Activated naive CD4-positive, alpha-beta T cell treated with anti-CD3 and anti-CD28 coated beads, Interleukin-2, amount 50 U/mL, for 16 hours (primary cell): Measurements from ENCODE around the gene PTCD2.

Source experiments
- DNase-seq: peaks from one replicate; pipeline ENCODE4 v3.0.0-alpha.2; 2020

The PTCD2 gene, protein sequence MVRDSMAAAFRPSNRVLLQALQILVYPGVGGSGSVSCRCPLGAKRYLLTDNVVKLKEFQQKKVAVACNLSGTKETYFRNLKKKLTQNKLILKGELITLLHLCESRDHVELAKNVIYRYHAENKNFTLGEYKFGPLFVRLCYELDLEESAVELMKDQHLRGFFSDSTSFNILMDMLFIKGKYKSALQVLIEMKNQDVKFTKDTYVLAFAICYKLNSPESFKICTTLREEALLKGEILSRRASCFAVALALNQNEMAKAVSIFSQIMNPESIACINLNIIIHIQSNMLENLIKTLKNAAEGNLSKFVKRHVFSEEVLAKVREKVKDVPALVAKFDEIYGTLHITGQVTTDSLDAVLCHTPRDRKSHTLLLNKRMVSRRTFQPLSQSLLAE

GRCh38 chr5:72319976-72320752 is at the start of gene PTCD2, which contains the start of gene MRPS27:
Gene PTCD2 (plus strand): TSS chr5:72320373. CDS start chr5:72320383, 10 bp downstream.
Gene MRPS27 (minus strand): TSS chr5:72320240. CDS start chr5:72320221, 19 bp downstream.
- DNase-seq = peak; percentile 95

- no peak for DNase-seq
Observed at GRCh38 chr5:72271702-72272101, 48.5 kb upstream of the PTCD2 start.

DNA sequence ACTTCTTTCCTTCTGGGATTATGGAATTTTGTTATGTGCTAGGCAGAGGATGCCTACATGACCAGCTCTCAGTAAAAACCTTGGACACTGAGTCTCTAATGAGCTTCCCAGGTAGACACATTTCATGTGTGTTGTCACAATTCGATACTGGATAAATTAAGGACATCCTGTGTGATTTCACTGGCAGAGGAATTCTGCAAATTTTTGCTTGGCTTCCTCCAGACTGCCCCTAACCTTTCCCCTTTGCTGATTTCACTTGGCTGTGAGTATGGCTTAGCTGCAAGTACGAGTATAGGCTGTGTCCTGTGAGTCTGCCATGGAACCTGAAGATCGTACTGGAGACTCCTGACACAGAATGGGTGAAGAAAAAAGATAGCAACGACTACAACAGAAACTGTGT is 47.8 kb upstream of the PTCD2 start:
- no peak for DNase-seq

GRCh38 chr5:72273547-72273946 is 46.6 kb upstream of the PTCD2 start:
- no peak for DNase-seq

- DNase-seq = no peak
Observed at GRCh38 chr5:72276219-72276752, 43.9 kb upstream of the PTCD2 start.

DNA sequence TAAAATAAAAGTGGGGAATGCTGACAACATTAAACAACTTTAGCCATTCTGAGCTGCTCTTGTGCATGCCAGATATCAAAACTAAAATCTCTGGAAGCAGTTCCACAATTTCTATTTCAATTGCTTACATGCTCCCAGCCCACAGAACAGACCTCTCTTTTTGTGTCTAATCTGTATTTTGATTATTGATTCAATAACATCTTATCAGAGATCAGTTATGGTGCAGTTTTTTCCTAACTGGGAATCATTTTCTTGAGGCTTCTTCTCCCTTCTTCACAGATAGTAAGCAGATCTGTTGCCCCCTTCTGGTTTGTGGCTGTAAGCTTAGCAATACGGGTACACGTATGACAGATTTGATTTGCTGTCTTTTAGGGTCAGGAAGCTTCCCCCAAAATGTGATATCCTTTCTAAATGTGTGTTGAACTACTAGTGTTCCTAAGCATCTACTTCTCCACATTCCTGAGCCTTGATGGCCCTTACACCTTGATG is 39.5 kb upstream of the PTCD2 start:
- DNase-seq = no peak

- no peak for DNase-seq
Observed at GRCh38 chr5:72281430-72281763, 38.8 kb upstream of the PTCD2 start.

- DNase-seq = no peak
Observed at GRCh38 chr5:72281764-72282499, 38.2 kb upstream of the PTCD2 start.

DNA sequence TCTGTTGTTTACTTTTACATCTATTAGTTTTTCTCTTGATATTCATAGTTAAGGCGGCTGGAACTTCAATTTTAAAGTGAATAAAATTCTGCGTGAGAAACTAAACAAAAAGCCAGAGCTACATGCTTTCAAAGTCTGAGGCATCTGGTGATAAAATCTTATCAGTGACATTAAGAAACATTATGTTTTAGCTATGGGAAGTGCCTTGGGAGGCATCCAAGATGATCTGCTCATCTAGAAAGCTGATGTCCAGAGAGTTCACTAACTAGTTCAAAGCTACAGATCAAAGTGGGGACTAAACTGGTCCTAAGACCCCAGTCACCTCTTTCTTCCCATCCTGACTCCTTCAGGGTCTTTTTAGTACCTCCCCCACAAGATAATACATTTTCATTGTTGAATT is 37.3 kb upstream of the PTCD2 start:
- no peak for DNase-seq

DNA sequence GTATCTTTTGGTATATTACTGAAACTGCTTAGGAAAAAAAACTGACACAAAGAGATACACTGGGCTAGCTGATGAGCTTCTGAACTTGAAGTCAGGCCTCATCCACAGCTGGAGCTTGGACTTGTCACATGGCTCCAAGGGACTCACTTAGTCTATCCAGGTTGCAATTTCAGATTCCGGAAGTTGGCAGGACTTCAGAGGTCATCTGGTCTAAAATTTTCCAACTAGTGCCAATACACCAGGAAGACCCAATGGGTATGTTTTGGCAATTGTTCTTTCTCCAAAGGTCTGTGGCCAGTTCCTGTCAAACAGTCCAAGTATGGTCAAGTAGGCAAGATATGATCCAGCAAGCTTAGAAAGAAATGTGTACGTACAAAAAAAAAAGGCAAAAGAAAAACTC is 36.8 kb upstream of the PTCD2 start:
- no peak for DNase-seq

DNA sequence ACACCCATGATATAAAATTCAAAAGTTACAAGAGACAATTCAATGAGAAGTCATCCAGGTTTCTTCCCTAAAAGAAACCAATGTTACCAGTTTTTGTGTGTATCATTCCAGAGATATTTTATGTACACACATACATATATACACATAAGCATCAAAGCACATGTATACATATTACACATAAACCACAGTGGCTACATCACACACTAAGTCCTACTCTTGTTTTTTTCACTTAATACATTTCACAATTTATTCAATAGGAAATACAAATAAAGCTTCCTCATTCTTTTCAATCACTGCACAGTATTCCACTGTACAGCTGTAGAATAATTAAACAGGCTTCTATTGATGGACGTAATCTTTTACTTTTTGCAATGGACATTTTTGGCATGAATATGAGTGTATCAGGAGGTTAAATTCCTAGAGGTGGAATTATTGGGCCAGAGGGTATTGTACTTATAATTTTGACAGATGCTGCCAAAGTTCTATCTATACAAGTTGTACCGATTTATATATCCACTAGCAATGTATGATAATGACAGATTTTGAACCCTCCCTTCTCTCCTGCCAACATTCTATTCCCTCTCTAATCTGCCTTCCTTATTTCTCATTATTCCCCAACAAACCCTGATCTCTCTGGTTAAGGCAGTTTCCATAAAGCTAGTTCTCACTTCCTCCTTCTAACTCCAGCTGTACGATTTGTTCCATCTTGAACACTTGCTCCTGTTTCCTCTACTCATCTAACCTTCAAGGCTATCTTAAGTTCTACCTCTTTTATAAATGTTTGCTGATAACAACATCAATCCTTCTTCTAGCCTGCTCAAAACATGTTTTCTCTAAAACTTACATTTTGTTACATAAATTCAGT is 35.4 kb upstream of the PTCD2 start:
- no peak for DNase-seq

DNA sequence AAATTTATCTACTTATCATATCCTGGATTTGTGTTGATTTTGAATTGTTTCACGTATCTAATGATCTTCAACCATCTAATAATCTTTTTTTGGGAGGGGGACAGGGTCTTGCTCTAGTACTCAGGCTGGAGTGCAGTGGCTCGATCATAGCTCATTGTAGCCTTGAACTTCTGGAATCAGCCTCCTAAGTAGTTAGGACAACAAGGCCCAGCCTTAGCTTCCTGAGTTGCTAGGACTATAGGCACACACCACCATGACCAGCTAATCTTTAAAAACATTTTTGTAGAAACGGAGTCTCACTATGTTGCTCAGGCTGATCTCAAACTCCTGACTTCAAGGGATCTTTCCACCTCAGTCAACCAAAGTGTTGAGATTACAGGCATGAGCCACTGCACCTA is 34.8 kb upstream of the PTCD2 start:
- no peak for DNase-seq

DNA sequence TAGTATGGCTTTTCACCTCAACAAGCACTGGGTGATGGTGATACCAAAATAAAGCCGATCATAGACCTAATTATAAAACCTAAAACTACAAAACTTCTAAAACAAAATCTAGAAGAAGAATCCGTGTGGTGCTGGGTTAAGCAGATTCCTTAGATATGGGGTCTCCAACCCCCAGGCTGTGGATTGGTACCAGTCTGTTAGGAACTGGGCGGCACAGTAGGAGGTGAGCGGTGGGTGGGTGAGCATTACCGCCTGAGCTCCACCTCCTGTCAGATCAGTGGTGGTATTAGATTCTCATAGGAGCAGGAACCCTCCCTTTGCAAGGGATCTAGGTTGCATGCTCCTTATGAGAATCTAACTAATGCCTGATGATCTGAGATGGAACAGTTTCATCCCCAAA is 33.4 kb upstream of the PTCD2 start:
- no peak for DNase-seq

DNA sequence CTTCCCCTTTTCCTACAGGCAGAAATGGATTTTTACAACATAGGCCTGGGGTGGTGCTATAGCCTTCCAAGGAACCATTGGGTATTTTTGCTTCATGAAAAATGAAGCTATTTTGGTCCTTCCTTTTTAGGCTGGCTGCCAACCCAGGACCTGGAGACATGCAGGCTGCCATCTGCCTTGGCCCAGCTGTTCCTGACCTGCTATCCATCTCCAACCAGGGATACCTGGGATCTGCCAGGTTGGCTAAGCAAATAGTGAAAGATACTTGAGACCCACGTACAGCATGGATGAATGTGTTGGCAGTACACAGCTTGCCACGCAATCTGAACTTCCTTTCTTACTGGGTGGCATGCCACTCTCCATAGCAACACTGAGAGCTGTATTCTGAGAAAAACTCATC is 31.2 kb upstream of the PTCD2 start:
- DNase-seq = no peak

- no peak for DNase-seq
Observed at GRCh38 chr5:72290356-72291133, 29.6 kb upstream of the PTCD2 start.

GRCh38 chr5:72291601-72292000 is 28.6 kb upstream of the PTCD2 start:
- no peak for DNase-seq

- DNase-seq = no peak
Observed at GRCh38 chr5:72292411-72292810, 27.8 kb upstream of the PTCD2 start.

GRCh38 chr5:72293495-72294055 is 26.6 kb upstream of the PTCD2 start:
- DNase-seq = no peak

DNA sequence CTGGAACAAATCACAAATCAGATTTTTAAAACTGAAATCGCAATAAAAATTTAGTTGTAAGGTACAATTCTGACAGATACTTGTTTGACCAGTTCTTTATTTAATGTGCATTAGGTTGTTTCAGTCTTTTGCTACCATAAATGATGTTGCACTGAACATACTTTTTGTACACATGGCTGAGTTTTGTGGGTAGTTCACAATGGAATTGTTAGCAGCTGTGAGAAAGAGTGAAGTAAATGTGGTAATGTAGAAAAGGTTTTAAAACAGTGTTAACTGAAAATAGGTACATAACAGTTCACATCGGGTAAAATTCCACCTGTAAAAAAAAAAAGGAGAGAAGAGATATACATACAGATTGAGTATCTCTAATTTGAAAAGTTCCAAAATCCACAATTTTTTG is 25.7 kb upstream of the PTCD2 start:
- DNase-seq = no peak

DNA sequence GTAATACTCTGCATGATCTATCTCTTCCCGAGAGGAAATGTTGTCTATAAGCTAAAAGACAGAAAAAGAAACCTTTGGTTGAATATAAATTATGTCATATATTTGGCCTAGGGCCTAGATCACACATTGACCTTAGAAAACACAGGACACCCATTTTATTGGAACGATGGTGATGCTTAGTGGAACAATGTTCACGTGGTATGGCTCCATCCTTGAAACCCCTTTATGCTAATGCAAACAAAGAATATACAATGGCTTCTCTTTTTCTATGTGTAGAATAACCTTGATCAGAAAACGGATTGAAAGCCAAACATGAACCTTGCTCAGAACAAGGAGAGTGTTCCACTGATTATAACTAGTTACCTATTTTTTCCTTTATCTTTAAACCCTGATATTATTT is 24.6 kb upstream of the PTCD2 start:
- no peak for DNase-seq

GRCh38 chr5:72296256-72296655 is 23.9 kb upstream of the PTCD2 start:
- DNase-seq = no peak
